ENCODE results near the gene NFAM1. TPM values are rescaled to one million over a fixed set of nuclear protein-coding genes. Genes with fewer than 3 reads are reported as not detected.

The NFAM1 gene
- polyA plus RNA-seq, 2 donors: 0.24 to 0.28 TPM

DNA sequence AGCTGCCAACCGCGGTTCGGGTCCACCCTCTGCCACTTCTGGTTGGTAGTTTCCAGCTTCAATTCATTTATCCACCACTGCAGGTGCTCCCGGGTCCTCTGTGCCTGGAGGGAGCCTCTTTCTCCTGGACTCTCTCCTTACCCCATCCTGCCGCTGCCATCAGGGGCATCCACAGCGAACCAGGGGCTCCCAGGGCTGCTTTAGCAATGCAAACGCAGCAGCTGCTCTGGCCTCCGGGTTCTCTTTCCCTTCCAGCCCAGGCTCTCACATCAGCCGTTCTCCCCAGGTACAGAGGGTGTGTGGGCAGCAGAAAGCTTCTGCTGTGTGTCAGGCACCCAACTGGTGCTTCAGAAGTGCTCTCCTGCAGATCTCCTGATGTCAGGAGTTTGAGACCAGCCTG, 27.9 kb downstream of the NFAM1 start:
- H3K4me1 ChIP-seq (ENCODE audit: control insufficient read depth in 2 of 2, insufficient read depth in 2 of 2, low read length in 1 of 2): peaks cover 0 to 9% of the 10 kb centered on the region in 2 donors
- no peak overlapping the region for H3K4me3 ChIP-seq (ENCODE audit: low read depth in 1 of 2, low read length in 2 of 2)
- H3K9me3 ChIP-seq (ENCODE audit: control insufficient read depth in 2 of 2, insufficient read depth in 1 of 2, low read depth in 1 of 2, low read length in 1 of 2): no peaks in the 10 kb centered on the region
- H3K27me3 ChIP-seq (ENCODE audit: control insufficient read depth in 1 of 2, insufficient read depth in 2 of 2, low read length in 2 of 2): no peaks in the 10 kb centered on the region
- 54 to 68% methylated on average over 9 of the region's 9 CpGs for WGBS, 2 donors
- no peaks in the 10 kb centered on the region for H3K36me3 ChIP-seq (ENCODE audit: control insufficient read depth in 2 of 2, insufficient read depth in 2 of 2, low read length in 1 of 2)
- H3K27ac ChIP-seq (ENCODE audit: low read depth in 2 of 2, low read length in 1 of 2): no peak overlapping the region

- no peaks in the 10 kb centered on the region for H3K27me3 ChIP-seq (ENCODE audit: control insufficient read depth in 1 of 2, insufficient read depth in 2 of 2, low read length in 2 of 2)
- H3K4me1 ChIP-seq (ENCODE audit: control insufficient read depth in 2 of 2, insufficient read depth in 2 of 2, low read length in 1 of 2): peaks cover 0 to 10% of the 10 kb centered on the region in 2 donors
- H3K27ac ChIP-seq (ENCODE audit: low read depth in 2 of 2, low read length in 1 of 2): no peak overlapping the region
- no peaks in the 10 kb centered on the region for H3K9me3 ChIP-seq (ENCODE audit: control insufficient read depth in 2 of 2, insufficient read depth in 1 of 2, low read depth in 1 of 2, low read length in 1 of 2)
- no peaks in the 10 kb centered on the region for H3K36me3 ChIP-seq (ENCODE audit: control insufficient read depth in 2 of 2, insufficient read depth in 2 of 2, low read length in 1 of 2)
- WGBS, 2 donors: 63 to 64% methylated on average over 19 of the region's 19 CpGs
- H3K4me3 ChIP-seq (ENCODE audit: low read depth in 1 of 2, low read length in 2 of 2): no peak overlapping the region
These were observed 30.5 kb downstream of the NFAM1 start for GRCh38 chr22:42401535-42402334.

GRCh38 chr22:42400811-42401534, 31.2 kb downstream of the NFAM1 start:
- Histone ChIP-seq H3K9me3 (ENCODE audit: control insufficient read depth in 2 of 2, insufficient read depth in 1 of 2, low read depth in 1 of 2, low read length in 1 of 2) (no peaks in the 10 kb centered on the region), H3K27ac (ENCODE audit: low read depth in 2 of 2, low read length in 1 of 2) (no peak overlapping the region), H3K4me1 (ENCODE audit: control insufficient read depth in 2 of 2, insufficient read depth in 2 of 2, low read length in 1 of 2) (peaks cover 0 to 13% of the 10 kb centered on the region in 2 donors), H3K36me3 (ENCODE audit: control insufficient read depth in 2 of 2, insufficient read depth in 2 of 2, low read length in 1 of 2) (no peaks in the 10 kb centered on the region), H3K4me3 (ENCODE audit: low read depth in 1 of 2, low read length in 2 of 2) (no peak overlapping the region), H3K27me3 (ENCODE audit: control insufficient read depth in 1 of 2, insufficient read depth in 2 of 2, low read length in 2 of 2) (no peaks in the 10 kb centered on the region)
- WGBS, 2 donors: 81 to 85% methylated on average over 18 of the region's 18 CpGs

DNA sequence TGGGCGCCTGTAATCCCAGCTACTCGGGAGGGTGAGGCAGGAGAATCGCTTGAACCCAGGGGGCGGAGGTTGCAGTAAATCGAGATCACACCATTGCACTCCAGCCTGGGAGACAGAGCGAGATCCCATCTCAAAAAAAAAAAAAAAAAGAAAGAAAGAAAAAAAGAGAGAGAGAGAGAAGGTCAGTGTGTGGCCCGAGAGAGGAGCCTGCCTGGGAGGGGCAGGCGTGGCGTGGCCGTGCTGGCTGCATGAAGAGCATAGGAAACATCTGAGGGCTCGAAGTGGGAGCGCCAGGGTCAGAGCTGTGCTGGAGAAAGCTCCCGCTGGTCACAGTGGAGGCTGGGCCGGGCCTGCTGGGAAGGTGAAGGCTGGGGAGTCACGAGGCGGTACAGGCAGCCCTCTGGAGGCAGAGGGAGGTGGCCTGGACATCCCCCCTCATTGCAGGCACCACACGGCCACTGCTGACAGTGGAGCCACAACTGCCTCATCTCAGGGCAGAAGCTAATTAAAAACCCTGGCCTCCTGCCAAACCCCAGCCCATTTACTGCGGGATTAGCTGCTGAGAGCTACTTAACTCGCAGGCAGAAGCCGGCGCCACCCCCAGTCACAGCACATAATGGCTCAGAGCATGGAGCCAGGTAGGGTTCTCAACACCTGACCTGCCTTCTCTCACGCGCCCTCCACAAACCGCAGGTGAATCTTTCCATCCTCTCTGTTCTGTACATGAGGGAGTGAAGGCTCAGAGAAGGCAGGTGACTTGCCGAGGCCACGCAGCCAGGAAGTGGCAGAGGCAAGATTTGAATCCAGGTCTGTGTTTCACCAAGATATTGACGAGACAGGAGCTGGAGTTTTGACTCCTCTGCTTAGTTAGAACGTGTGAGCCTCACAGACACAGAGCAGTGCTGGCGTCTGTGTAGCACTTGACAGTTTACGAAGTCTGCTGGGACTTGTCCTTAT, 32.6 kb downstream of the NFAM1 start:
- 64 to 68% methylated on average over 30 of the region's 30 CpGs for WGBS, 2 donors
- H3K4me3 ChIP-seq (ENCODE audit: low read depth in 1 of 2, low read length in 2 of 2): no peak overlapping the region
- no peaks in the 10 kb centered on the region for H3K9me3 ChIP-seq (ENCODE audit: control insufficient read depth in 2 of 2, insufficient read depth in 1 of 2, low read depth in 1 of 2, low read length in 1 of 2)
- no peak overlapping the region for H3K27ac ChIP-seq (ENCODE audit: low read depth in 2 of 2, low read length in 1 of 2)
- no peaks in the 10 kb centered on the region for H3K27me3 ChIP-seq (ENCODE audit: control insufficient read depth in 1 of 2, insufficient read depth in 2 of 2, low read length in 2 of 2)
- H3K4me1 ChIP-seq (ENCODE audit: control insufficient read depth in 2 of 2, insufficient read depth in 2 of 2, low read length in 1 of 2): peaks cover 0 to 13% of the 10 kb centered on the region in 2 donors
- no peaks in the 10 kb centered on the region for H3K36me3 ChIP-seq (ENCODE audit: control insufficient read depth in 2 of 2, insufficient read depth in 2 of 2, low read length in 1 of 2)

- H3K36me3 ChIP-seq (ENCODE audit: control insufficient read depth in 2 of 2, insufficient read depth in 2 of 2, low read length in 1 of 2): no peaks in the 10 kb centered on the region
- WGBS, 2 donors: 68 to 70% methylated on average over 15 of the region's 15 CpGs
- H3K4me3 ChIP-seq (ENCODE audit: low read depth in 1 of 2, low read length in 2 of 2): no peak overlapping the region
- H3K27me3 ChIP-seq (ENCODE audit: control insufficient read depth in 1 of 2, insufficient read depth in 2 of 2, low read length in 2 of 2): no peaks in the 10 kb centered on the region
- H3K27ac ChIP-seq (ENCODE audit: low read depth in 2 of 2, low read length in 1 of 2): no peak overlapping the region
- peaks cover 0 to 13% of the 10 kb centered on the region in 2 donors for H3K4me1 ChIP-seq (ENCODE audit: control insufficient read depth in 2 of 2, insufficient read depth in 2 of 2, low read length in 1 of 2)
- H3K9me3 ChIP-seq (ENCODE audit: control insufficient read depth in 2 of 2, insufficient read depth in 1 of 2, low read depth in 1 of 2, low read length in 1 of 2): no peaks in the 10 kb centered on the region
These were observed 34.6 kb downstream of the NFAM1 start for GRCh38 chr22:42397332-42398249.

DNA sequence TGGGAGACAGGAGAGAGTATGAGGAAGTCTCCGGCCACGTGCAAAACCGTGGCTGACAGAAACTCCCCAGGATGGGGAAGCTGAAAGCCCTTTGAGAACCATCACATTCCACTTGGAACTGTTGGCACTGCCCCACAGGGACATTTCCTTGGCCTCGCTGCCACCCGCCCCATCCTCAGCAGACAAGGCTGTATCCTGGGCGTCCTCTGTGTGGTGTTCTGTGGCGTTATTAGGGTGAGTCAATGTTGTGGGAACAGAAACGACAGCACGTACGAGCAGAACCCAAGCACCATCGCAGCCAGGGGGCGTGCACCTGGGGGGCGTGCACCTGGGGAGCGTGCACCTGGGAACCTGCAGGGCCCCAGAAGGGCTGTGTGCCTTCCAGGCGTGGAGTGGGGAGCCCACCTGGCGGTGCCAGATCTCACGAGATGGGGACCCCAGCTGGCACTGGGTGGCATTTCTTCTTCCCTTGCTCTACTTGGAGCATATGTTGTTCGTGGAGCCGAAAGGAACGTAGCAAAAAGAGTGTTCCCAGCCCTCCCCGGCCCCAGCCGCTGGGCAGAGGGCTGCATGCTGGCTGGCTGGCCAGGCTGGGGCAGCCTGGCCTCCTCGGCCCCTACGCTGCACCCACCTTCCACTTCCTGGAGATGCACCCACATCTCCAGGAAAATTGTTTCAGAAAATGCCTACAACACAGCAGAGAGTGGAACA, 35.4 kb downstream of the NFAM1 start:
- Histone ChIP-seq H3K27ac (ENCODE audit: low read depth in 2 of 2, low read length in 1 of 2) (no peak overlapping the region), H3K36me3 (ENCODE audit: control insufficient read depth in 2 of 2, insufficient read depth in 2 of 2, low read length in 1 of 2) (no peaks in the 10 kb centered on the region), H3K27me3 (ENCODE audit: control insufficient read depth in 1 of 2, insufficient read depth in 2 of 2, low read length in 2 of 2) (no peaks in the 10 kb centered on the region), H3K4me1 (ENCODE audit: control insufficient read depth in 2 of 2, insufficient read depth in 2 of 2, low read length in 1 of 2) (peaks cover 0 to 13% of the 10 kb centered on the region in 2 donors), H3K4me3 (ENCODE audit: low read depth in 1 of 2, low read length in 2 of 2) (no peak overlapping the region), H3K9me3 (ENCODE audit: control insufficient read depth in 2 of 2, insufficient read depth in 1 of 2, low read depth in 1 of 2, low read length in 1 of 2) (no peaks in the 10 kb centered on the region)
- WGBS, 2 donors: 39 to 53% methylated on average over 24 of the region's 24 CpGs

DNA sequence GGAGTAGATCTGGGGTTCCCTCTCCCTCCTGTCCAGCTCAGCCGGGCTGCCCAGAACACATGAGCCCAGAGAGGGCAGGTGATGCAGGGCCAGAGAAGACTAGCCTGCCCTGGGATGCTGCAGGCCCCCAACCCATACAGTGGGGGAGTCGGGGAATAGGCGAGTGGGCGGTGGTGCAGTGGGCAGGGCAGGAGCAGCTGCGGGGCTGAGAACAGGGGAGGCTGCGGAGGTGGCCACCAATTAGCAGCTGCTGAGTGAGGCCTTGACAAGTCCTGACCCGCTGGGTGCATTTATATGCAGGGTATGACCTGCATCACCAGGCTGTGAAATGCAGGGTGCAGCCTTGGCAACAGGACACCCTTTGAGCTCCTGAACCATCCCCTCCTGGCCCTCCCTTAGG, 43.1 kb downstream of the NFAM1 start:
- Histone ChIP-seq H3K27me3 (ENCODE audit: control insufficient read depth in 1 of 2, insufficient read depth in 2 of 2, low read length in 2 of 2) (no peaks in the 10 kb centered on the region), H3K27ac (ENCODE audit: low read depth in 2 of 2, low read length in 1 of 2) (no peak overlapping the region), H3K36me3 (ENCODE audit: control insufficient read depth in 2 of 2, insufficient read depth in 2 of 2, low read length in 1 of 2) (no peaks in the 10 kb centered on the region), H3K9me3 (ENCODE audit: control insufficient read depth in 2 of 2, insufficient read depth in 1 of 2, low read depth in 1 of 2, low read length in 1 of 2) (no peaks in the 10 kb centered on the region), H3K4me3 (ENCODE audit: low read depth in 1 of 2, low read length in 2 of 2) (no peak overlapping the region), H3K4me1 (ENCODE audit: control insufficient read depth in 2 of 2, insufficient read depth in 2 of 2, low read length in 1 of 2) (peaks cover 0 to 3% of the 10 kb centered on the region in 2 donors)
- 65 to 71% methylated on average over 7 of the region's 7 CpGs for WGBS, 2 donors

GRCh38 chr22:42388130-42388797, 43.9 kb downstream of the NFAM1 start:
- Histone ChIP-seq H3K36me3 (ENCODE audit: control insufficient read depth in 2 of 2, insufficient read depth in 2 of 2, low read length in 1 of 2) (no peaks in the 10 kb centered on the region), H3K9me3 (ENCODE audit: control insufficient read depth in 2 of 2, insufficient read depth in 1 of 2, low read depth in 1 of 2, low read length in 1 of 2) (no peaks in the 10 kb centered on the region), H3K27ac (ENCODE audit: low read depth in 2 of 2, low read length in 1 of 2) (no peak overlapping the region), H3K4me1 (ENCODE audit: control insufficient read depth in 2 of 2, insufficient read depth in 2 of 2, low read length in 1 of 2) (peaks cover 0 to 3% of the 10 kb centered on the region in 2 donors), H3K4me3 (ENCODE audit: low read depth in 1 of 2, low read length in 2 of 2) (no peak overlapping the region), H3K27me3 (ENCODE audit: control insufficient read depth in 1 of 2, insufficient read depth in 2 of 2, low read length in 2 of 2) (no peaks in the 10 kb centered on the region)
- WGBS, 2 donors: 62 to 67% methylated on average over 13 to 15 of the region's 15 CpGs

All from esophagus (tissue), 2 donors.